Esophagus muscularis mucosa (tissue), 4 donors: ENCODE data around the gene CNPPD1. TPM values are rescaled to one million over a fixed set of nuclear protein-coding genes. Genes with fewer than 3 reads are reported as not detected.

Experiments
- DNase-seq: peaks from one replicate; pipeline ENCODE4 v3.0.0-alpha.2; 2017; ENCODE audit errors: extremely low spot score
- H3K27ac ChIP-seq, 4 donors: fragments of 200-600 bp; sonication (generic); replicated peaks in 1 of 4; 1 replicate in 3 of 4; 2 replicates in 1 of 4; pipeline ENCODE4 v1.5.1; 2016 to 2019; ENCODE audit warnings: mild to moderate bottlenecking in 1 of 4
- H3K27me3 ChIP-seq, 4 donors: fragments of 200-600 bp; sonication (generic); one replicate each; pipeline versions ENCODE4 v1.5.1 to v1.6.0; 2016 to 2019
- H3K36me3 ChIP-seq, 4 donors: fragments of 200-600 bp; sonication (generic); one replicate each; pipeline ENCODE4 v1.5.1; 2016 to 2019
- H3K4me1 ChIP-seq, 4 donors: fragments of 200-600 bp; sonication (generic); one replicate each; pipeline ENCODE4 v1.5.1; 2016 to 2019
- H3K4me3 ChIP-seq, 4 donors: fragments of 200-600 bp; sonication (generic); 1 replicate in 2 of 4; 2 replicates in 2 of 4; pipeline ENCODE4 v1.5.1; 2016 to 2019; ENCODE audit warnings: mild to moderate bottlenecking in 4 of 4, moderate library complexity in 1 of 4
- H3K9me3 ChIP-seq, 4 donors: fragments of 200-600 bp; sonication (generic); 1 replicate in 3 of 4; 2 replicates in 1 of 4; pipeline ENCODE4 v1.5.1; 2016 to 2019
- EP300 ChIP-seq: sonication (generic); formaldehyde crosslinking; IDR thresholded peaks from one replicate; pipeline ENCODE4 v1.6.1; 2017; ENCODE audit warnings: antibody characterized with exemption
- POLR2A ChIP-seq: fragments of 450-650 bp; IDR thresholded peaks from one replicate; pipeline ENCODE4 v1.6.1; 2017; ENCODE audit warnings: antibody characterized with exemption, moderate library complexity, mild to moderate bottlenecking, low read depth
- POLR2AphosphoS5 ChIP-seq, 2 donors: sonication (generic); formaldehyde crosslinking; IDR thresholded peaks; one replicate each; pipeline ENCODE4 v1.6.1; 2017; ENCODE audit warnings: antibody characterized with exemption in 2 of 2
- WGBS: methylation state at CpG from one replicate; pipeline ENCODE4 v1.1.5; 2018; 5-methylcytosine and 5-hydroxymethylcytosine counted together
- intact Hi-C: fragments of 100-400 bp; cut with DNase I; formaldehyde crosslinking; loops from one replicate; pipeline ENCODE4 v1.15.1; 2023
- total RNA-seq, 4 donors: library from RNA; depleted of rRNA; stranded (reverse); fragments of >200 nt; gene quantifications; one replicate each; pipeline versions ENCODE4 v1.1.0 to v1.2.1, GENCODE V29; 2016
- TF ChIP-seq, protein P1 (sequence below), 3 experiments: fragments of 200-600 bp in 2 of 3; fragments of 450-650 bp in 1 of 3; sonication (generic) in 2 of 3; IDR thresholded peaks; one replicate each; pipeline ENCODE4 v1.5.1; 2017 to 2019; ENCODE audit warnings: antibody characterized with exemption in 3 of 3, mild to moderate bottlenecking in 2 of 3, moderate library complexity in 1 of 3

Gene CNPPD1
- total RNA-seq, 4 donors from 2014 or later = 41.9 to 98.0 (median 61.9) TPM

DNA sequence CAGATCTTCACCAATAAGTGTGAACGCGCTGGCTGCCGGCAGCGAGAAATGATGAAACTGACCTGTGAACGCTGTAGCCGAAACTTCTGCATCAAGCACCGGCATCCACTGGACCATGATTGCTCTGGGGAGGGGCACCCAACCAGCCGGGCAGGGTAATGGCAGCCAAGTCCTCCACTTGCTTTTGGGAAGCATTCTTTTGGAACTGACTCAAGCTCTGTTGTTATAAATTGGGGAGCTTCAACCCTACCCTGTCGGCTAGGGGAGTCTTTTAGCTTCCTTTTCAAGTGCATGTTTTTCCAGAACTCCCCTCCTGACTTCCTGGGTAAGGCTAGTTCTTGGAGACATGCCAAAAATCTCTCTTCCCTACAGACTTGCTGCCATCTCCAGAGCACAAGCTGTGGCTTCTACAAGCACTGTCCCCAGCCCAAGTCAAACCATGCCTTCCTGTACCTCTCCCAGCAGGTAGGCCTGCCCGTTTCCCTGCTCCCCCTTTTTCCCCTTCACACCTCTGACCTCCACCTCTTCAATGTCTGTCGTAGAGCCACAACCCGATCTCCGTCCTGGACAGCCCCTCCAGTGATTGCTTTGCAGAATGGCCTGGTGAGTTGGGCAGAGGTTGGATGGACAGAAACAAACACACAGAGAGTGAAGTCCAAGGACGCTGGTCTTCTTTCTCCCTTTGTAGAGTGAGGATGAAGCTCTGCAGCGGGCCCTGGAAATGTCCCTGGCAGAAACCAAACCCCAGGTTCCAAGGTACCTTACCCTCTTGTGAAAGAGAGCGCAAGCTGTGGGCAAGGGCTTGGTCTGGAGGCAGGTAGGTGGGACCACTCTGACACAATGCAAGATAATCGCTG lies 31.4 kb upstream of the CNPPD1 start:
- Histone ChIP-seq H3K4me1 (peaks cover 17 to 24% (median 23%) of the 10 kb centered on the region in 4 donors), H3K4me3 (peak overlapping the region in 3 of 4 donors; percentile 76 to 97 (median 81)), H3K36me3 (peaks cover 4 to 51% (median 47%) of the 10 kb centered on the region in 4 donors), H3K27ac (peak overlapping the region; percentile 90 to 99 (median 96)), H3K9me3 (no peaks in the 10 kb centered on the region), H3K27me3 (peaks cover 0 to 2% (median 0%) of the 10 kb centered on the region in 4 donors)
- peak; percentile 87 for DNase-seq
- intact Hi-C loops = loop anchor here (2.0 to 5.0 kb wide), 2 partner anchors 29 to 46 kb away; partner anchors contain the start of genes NHEJ1 and RETREG2
- no peak for TF ChIP-seq POLR2A
- TF ChIP-seq, protein P1, sequence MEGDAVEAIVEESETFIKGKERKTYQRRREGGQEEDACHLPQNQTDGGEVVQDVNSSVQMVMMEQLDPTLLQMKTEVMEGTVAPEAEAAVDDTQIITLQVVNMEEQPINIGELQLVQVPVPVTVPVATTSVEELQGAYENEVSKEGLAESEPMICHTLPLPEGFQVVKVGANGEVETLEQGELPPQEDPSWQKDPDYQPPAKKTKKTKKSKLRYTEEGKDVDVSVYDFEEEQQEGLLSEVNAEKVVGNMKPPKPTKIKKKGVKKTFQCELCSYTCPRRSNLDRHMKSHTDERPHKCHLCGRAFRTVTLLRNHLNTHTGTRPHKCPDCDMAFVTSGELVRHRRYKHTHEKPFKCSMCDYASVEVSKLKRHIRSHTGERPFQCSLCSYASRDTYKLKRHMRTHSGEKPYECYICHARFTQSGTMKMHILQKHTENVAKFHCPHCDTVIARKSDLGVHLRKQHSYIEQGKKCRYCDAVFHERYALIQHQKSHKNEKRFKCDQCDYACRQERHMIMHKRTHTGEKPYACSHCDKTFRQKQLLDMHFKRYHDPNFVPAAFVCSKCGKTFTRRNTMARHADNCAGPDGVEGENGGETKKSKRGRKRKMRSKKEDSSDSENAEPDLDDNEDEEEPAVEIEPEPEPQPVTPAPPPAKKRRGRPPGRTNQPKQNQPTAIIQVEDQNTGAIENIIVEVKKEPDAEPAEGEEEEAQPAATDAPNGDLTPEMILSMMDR (IDR thresholded peaks at IDR 0.05) = no peak
- 58% methylated on average over 17 of the region's 17 CpGs for WGBS

DNA sequence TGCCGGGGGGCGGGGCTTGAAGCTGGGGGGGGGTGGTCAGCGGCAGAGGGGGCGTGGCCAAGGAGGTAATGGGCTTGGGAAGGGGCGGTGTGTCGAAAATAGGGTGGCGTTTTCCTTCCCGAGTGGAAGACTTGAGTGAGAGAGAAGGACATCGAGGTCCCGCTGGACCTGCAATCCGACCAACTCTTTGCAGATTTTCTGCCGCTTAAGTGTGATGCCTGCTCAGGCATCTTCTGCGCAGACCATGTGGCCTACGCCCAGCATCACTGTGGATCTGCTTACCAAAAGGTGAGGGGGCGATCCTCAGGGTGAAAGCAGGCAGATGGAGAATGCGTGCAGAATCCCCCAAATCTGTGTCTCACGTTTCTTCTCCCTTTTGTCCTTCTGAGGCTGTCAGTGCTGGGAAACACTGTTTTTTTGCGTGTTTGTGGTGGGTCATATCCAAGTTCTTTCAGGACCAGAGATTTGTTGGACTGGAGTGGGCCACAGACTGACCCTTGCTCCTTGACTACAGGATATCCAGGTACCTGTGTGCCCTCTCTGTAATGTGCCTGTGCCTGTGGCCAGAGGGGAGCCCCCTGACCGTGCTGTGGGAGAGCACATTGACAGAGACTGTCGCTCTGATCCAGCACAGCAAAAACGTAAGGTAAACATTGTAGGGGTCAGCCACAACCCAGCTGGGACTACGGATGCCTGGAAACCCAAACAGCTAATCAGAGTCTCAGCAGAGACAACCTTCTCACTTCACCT lies 30.6 kb upstream of the CNPPD1 start:
- H3K4me3 ChIP-seq = peak overlapping the region; percentile 71 to 97 (median 78)
- peak overlapping the region; percentile 90 to 99 (median 96) for H3K27ac ChIP-seq
- no peaks in the 10 kb centered on the region for H3K9me3 ChIP-seq
- WGBS = 17% methylated on average over 16 of the region's 22 CpGs
- intact Hi-C loops = loop anchor here (2.0 to 5.0 kb wide), 2 partner anchors 29 to 45 kb away; partner anchors contain the start of genes NHEJ1 and RETREG2
- peaks cover 0 to 43% (median 39%) of the 10 kb centered on the region in 4 donors for H3K36me3 ChIP-seq
- DNase-seq = peak; percentile 62
- peaks cover 0 to 2% (median 0%) of the 10 kb centered on the region in 4 donors for H3K27me3 ChIP-seq
- peaks cover 17 to 24% (median 23%) of the 10 kb centered on the region in 4 donors for H3K4me1 ChIP-seq
- TF ChIP-seq EP300 (peak; percentile 5), POLR2A (no peak), POLR2AphosphoS5 (IDR thresholded peaks at IDR 0.05) (no peak)
- TF ChIP-seq, protein P1 (IDR thresholded peaks at IDR 0.05) = no peak

DNA sequence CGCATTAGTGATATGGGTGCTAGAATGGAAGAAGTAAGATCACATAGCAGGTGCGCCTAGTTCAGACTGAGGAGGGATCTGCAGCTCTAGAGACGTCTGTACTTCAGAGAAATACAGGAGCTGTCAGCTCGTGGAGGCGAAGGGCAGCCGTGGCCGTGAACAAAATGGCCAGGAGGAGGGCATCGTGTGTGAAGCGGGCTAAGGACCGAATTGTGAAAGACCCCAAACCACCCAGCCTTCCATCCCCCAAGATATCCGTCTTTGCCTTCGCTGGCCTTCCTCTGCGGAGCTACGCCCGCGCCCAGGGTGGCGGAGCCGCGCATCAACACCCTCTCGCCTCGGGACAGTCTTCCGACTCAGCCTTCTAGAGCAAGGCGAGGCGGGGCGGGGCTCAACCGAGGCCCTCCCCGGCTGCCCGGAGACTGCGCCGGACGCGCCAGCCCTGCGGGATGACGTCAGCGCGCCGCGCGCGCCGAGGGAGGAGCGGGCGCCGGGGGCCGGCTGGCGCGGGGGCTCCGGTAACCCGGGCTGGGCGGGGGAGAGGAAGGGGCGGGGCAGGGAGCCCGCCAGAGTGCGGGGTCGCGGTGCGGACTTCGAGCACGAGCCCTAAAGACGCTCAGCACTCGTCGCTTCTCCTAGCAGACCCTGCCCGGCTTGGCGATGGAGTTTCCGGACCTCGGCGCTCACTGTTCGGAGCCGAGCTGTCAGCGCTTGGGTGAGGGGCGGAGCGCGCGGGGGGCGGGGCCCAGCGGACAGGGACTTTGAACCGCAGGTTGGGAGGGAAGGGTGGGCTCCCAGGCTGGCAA lies 29.8 kb upstream of the CNPPD1 start, which contains the start of gene ZFAND2B:
Gene ZFAND2B (plus strand): TSS at position 455 of the 806 bp plus-strand sequence. CDS start 206 bp downstream, at position 661.
- peak; percentile 97 for DNase-seq
- Histone ChIP-seq H3K9me3 (no peaks in the 10 kb centered on the region), H3K36me3 (peaks cover 0 to 35% (median 34%) of the 10 kb centered on the region in 4 donors), H3K27me3 (peaks cover 0 to 2% (median 0%) of the 10 kb centered on the region in 4 donors), H3K4me1 (peaks cover 17 to 24% (median 23%) of the 10 kb centered on the region in 4 donors), H3K27ac (peak within 1 kb of the TSS; percentile 90 to 99 (median 96)), H3K4me3 (peak within 1 kb of the TSS; percentile 71 to 97 (median 78))
- intact Hi-C loops = loop anchor here (2.0 to 5.0 kb wide), 2 partner anchors 28 to 44 kb away; partner anchors contain the start of genes NHEJ1 and RETREG2
- TF ChIP-seq POLR2A (peak; percentile 78), EP300 (no peak), POLR2AphosphoS5 (IDR thresholded peaks at IDR 0.05) (peak; percentile 99 to 100)
- TF ChIP-seq, protein P1 (IDR thresholded peaks at IDR 0.05) = peak in 2 of 3 experiments; percentile 22 to 31
- WGBS = under 1% methylated on average over 18 of the region's 76 CpGs

DNA sequence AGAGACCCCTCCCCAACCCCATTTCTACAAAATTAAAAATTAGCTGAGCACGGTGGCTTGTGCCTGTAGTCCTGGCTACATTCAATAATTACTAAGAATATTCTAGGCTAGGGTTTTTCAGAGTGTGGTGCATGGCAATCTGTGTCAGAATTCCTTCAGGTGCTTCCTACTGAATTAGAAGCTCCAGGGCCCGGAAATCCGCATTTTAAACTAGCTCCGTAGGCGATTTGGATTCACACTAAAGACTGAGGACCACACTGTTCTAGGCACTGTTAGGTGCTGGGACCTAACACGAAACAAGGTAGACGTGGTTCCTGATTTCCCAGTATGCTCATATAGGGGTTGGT lies 29.2 kb upstream of the CNPPD1 start:
- 17% methylated on average over 7 of the region's 7 CpGs for WGBS
- no peaks in the 10 kb centered on the region for H3K9me3 ChIP-seq
- intact Hi-C loops = loop anchor here (2.0 to 5.0 kb wide), 2 partner anchors 27 to 44 kb away; partner anchors contain the start of genes NHEJ1 and RETREG2
- peaks cover 0 to 30% (median 29%) of the 10 kb centered on the region in 4 donors for H3K36me3 ChIP-seq
- peaks cover 17 to 24% (median 23%) of the 10 kb centered on the region in 4 donors for H3K4me1 ChIP-seq
- no peak for TF ChIP-seq POLR2A
- TF ChIP-seq EP300 = no peak
- TF ChIP-seq POLR2AphosphoS5 (IDR thresholded peaks at IDR 0.05) = no peak
- TF ChIP-seq, protein P1 (IDR thresholded peaks at IDR 0.05) = no peak
- no peak for DNase-seq
- peak overlapping the region; percentile 90 to 99 (median 96) for H3K27ac ChIP-seq
- peak overlapping the region; percentile 71 to 97 (median 78) for H3K4me3 ChIP-seq
- H3K27me3 ChIP-seq = peaks cover 0 to 2% (median 0%) of the 10 kb centered on the region in 4 donors
